Upper lobe of left lung (tissue), 6 donors: ENCODE results near the gene MID1. TPM values are rescaled to one million over a fixed set of nuclear protein-coding genes. Genes with fewer than 3 reads are reported as not detected.
"Not testable (repeated sequence)": the region's sequence is repeated elsewhere in the genome, so short reads cannot be mapped to it uniquely, and the experiment has no call there.

Experiments used
- ATAC-seq, 2 donors: fragments of 200-7000 bp; cut with Tn5 transposase; one replicate each; pipeline ENCODE4 v1.9.1; 2022; ENCODE audit warnings: mild to moderate bottlenecking in 2 of 2, moderate library complexity in 2 of 2; ENCODE audit not compliant: low FRiP score in 2 of 2
- DNase-seq, 2 donors: peaks; one replicate each; pipeline ENCODE4 v3.0.0-alpha.2; 2019 to 2020
- H3K27ac ChIP-seq, 4 donors: fragments of 200-600 bp; sonication (generic); one replicate each; pipeline ENCODE4 v1.5.1; 2016 to 2019
- H3K27me3 ChIP-seq, 4 donors: fragments of 200-600 bp; sonication (generic); one replicate each; pipeline ENCODE4 v1.5.1; 2017 to 2019
- H3K36me3 ChIP-seq, 4 donors: fragments of 200-600 bp; sonication (generic); one replicate each; pipeline ENCODE4 v1.5.1; 2016 to 2019
- H3K4me1 ChIP-seq, 4 donors: fragments of 200-600 bp; sonication (generic); one replicate each; pipeline ENCODE4 v1.5.1; 2018 to 2019
- H3K4me3 ChIP-seq, 4 donors: fragments of 200-600 bp; sonication (generic); one replicate each; pipeline ENCODE4 v1.5.1; 2017 to 2019; ENCODE audit warnings: mild to moderate bottlenecking in 2 of 4, moderate library complexity in 1 of 4
- H3K9me3 ChIP-seq, 4 donors: fragments of 200-600 bp; sonication (generic); one replicate each; pipeline ENCODE4 v1.5.1; 2018 to 2019
- CTCF ChIP-seq, 6 experiments: fragments of 450-650 bp in 4 of 6; fragments of 200-600 bp in 2 of 6; sonication (generic) in 2 of 6; IDR thresholded peaks; one replicate each; pipeline ENCODE4 v1.5.1; 2016 to 2019; ENCODE audit warnings: antibody characterized with exemption in 6 of 6
- EP300 ChIP-seq, 4 donors: sonication (generic); formaldehyde crosslinking; IDR thresholded peaks; one replicate each; pipeline ENCODE4 v1.5.1; 2017; ENCODE audit warnings: antibody characterized with exemption in 4 of 4, control low read depth in 2 of 4
- POLR2A ChIP-seq, 4 donors: fragments of 450-650 bp; IDR thresholded peaks; one replicate each; pipeline ENCODE4 v1.5.1; 2016 to 2017; ENCODE audit warnings: antibody characterized with exemption in 4 of 4, mild to moderate bottlenecking in 2 of 4
- POLR2AphosphoS5 ChIP-seq, 2 donors: sonication (generic); formaldehyde crosslinking; IDR thresholded peaks; one replicate each; pipeline ENCODE4 v1.5.1; 2017; ENCODE audit warnings: antibody characterized with exemption in 2 of 2
- WGBS, 2 donors: methylation state at CpG; one replicate each; pipeline ENCODE4 v1.1.5; 2017 to 2018; 5-methylcytosine and 5-hydroxymethylcytosine counted together
- total RNA-seq, 6 donors: library from RNA; depleted of rRNA in 4 of 6; stranded (reverse); fragments of >200 nt in 4 of 6; gene quantifications; one replicate each; pipeline versions ENCODE4 v1.1.0 to v1.2.1, GENCODE V29; 2016 to 2021
- donor health status: DM: no; HTN: no; CAD: no; lungs with moderate emphysema.
- donor health status: DM: no; HTN: yes; CAD: no; lungs with severe emphysema.

MID1 gene
- total RNA-seq, 6 donors from 2014 or later: 17.2 to 36.7 (median 25.6) TPM

- no peak for TF ChIP-seq EP300 (IDR thresholded peaks at IDR 0.05)
- TF ChIP-seq POLR2AphosphoS5 (IDR thresholded peaks at IDR 0.05): no peak
- TF ChIP-seq CTCF (IDR thresholded peaks at IDR 0.05): peak in 4 of 6 experiments; percentile 14 to 41 (median 20)
- TF ChIP-seq POLR2A (IDR thresholded peaks at IDR 0.05): no peak
- ATAC-seq: no peak
These were observed 22.5 kb downstream of the MID1 start for GRCh38 chrX:10597871-10598270.

GRCh38 chrX:10591363-10592335 is 28.7 kb downstream of the MID1 start:
- DNase-seq (no peak), ATAC-seq (no peak)
- Histone ChIP-seq H3K27me3 (no peaks in the 10 kb centered on the region), H3K4me3 (no peak overlapping the region), H3K9me3 (no peaks in the 10 kb centered on the region), H3K4me1 (no peaks in the 10 kb centered on the region), H3K36me3 (no peaks in the 10 kb centered on the region), H3K27ac (no peak overlapping the region)
- WGBS, 2 donors: 72 to 78% methylated on average over 7 to 11 of the region's 11 CpGs
- no peak for TF ChIP-seq POLR2AphosphoS5 (IDR thresholded peaks at IDR 0.05)

More at GRCh38 chrX:10597871-10598270, 22.5 kb downstream of the MID1 start:
- H3K27me3 ChIP-seq: no peaks in the 10 kb centered on the region
- 42 to 71% methylated on average over 1 of the region's 1 CpG for WGBS, 2 donors
- H3K4me1 ChIP-seq: no peaks in the 10 kb centered on the region
- no peaks in the 10 kb centered on the region for H3K9me3 ChIP-seq
- no peaks in the 10 kb centered on the region for H3K36me3 ChIP-seq
- H3K4me3 ChIP-seq: no peak overlapping the region
- DNase-seq: no peak
- no peak overlapping the region for H3K27ac ChIP-seq

GRCh38 chrX:10589787-10590186 is 30.6 kb downstream of the MID1 start:
- not testable (repeated sequence) for H3K27ac ChIP-seq, DNase-seq, H3K4me1 ChIP-seq, H3K4me3 ChIP-seq, H3K27me3 ChIP-seq, ATAC-seq, H3K9me3 ChIP-seq, H3K36me3 ChIP-seq
- WGBS, 2 donors: 74 to 80% methylated on average over 6 to 10 of the region's 10 CpGs

DNA sequence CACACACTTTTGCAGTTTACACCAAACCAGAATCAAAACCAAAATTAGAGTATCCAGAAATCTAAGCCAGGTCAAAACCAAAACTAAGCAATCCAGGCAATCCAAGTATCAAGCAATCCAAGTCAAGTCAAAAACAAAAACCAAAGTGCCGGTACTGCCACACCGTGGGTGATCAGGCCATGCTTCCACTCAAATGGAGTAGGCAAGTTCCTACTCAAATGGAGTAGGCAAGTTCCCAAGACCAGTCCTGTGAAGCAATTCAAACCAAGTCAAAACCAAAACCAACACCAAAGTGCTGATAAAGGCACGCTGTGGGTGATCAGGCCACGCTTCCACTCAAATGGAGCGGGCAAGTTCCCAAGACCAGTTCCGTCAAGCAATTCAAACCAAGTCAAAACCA is 31.3 kb downstream of the MID1 start:
- H3K4me3 ChIP-seq: no peak overlapping the region
- no peak overlapping the region for H3K27ac ChIP-seq
- no peaks in the 10 kb centered on the region for H3K36me3 ChIP-seq
- DNase-seq (no peak), ATAC-seq (no peak)
- no peaks in the 10 kb centered on the region for H3K4me1 ChIP-seq
- peaks cover 0 to 11% (median 0%) of the 10 kb centered on the region in 4 donors for H3K9me3 ChIP-seq
- no peak for TF ChIP-seq POLR2A (IDR thresholded peaks at IDR 0.05)
- TF ChIP-seq CTCF (IDR thresholded peaks at IDR 0.05): no peak
- TF ChIP-seq POLR2AphosphoS5 (IDR thresholded peaks at IDR 0.05): no peak
- TF ChIP-seq EP300 (IDR thresholded peaks at IDR 0.05): no peak
- 78 to 90% methylated on average over 4 to 6 of the region's 6 CpGs for WGBS, 2 donors
- no peaks in the 10 kb centered on the region for H3K27me3 ChIP-seq

DNA sequence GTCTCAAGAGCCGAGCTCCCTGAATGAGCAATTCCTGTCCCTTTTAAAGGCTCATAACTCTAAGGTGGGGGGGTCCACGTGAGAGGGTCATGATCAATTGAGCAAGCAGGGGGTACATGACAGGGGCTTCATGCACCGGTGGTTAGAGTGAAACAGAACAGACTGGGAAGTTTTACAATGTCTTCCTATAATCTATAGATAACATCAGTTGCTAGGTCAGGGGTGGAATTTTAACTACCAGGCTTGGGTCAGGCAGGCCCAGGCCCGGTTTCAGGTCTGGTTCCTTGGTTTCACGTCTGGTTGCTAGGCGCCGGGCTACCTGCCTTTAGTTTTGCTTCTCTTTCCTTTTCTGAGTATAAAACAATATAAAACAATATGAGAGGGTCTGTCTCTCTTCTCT is 35.5 kb downstream of the MID1 start:
- WGBS, 2 donors: 83 to 92% methylated on average over 7 of the region's 7 CpGs
- not testable (repeated sequence) for ATAC-seq, H3K4me3 ChIP-seq, DNase-seq, H3K27ac ChIP-seq, H3K27me3 ChIP-seq, H3K36me3 ChIP-seq, H3K4me1 ChIP-seq
- peaks cover 0 to 11% (median 0%) of the 10 kb centered on the region in 4 donors for H3K9me3 ChIP-seq

DNA sequence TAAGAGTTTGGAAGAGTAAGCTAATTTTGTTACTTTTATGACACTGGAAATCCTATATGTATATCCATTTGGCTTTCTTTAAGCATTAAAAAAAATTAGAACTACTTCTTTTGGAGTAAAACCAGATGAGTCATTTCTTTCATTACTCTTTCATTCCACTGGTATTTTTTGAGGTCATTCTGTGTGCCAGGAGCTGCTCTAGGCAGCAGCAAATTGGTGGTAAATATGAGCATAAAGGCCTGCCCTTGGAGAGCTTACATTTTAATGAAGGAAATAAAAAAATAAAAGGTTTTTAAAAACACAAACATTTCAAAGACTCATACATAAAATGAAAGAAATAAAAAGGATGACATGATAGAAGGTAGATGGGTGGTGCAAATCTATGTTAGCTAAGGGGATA is 37.4 kb downstream of the MID1 start:
- H3K4me1 ChIP-seq: peaks cover 0 to 4% (median 0%) of the 10 kb centered on the region in 4 donors
- H3K4me3 ChIP-seq: no peak overlapping the region
- H3K27ac ChIP-seq: no peak overlapping the region
- peaks cover 0 to 11% (median 0%) of the 10 kb centered on the region in 4 donors for H3K9me3 ChIP-seq
- ATAC-seq: no peak
- DNase-seq: no peak
- TF ChIP-seq CTCF (IDR thresholded peaks at IDR 0.05) (no peak), POLR2A (IDR thresholded peaks at IDR 0.05) (no peak), EP300 (IDR thresholded peaks at IDR 0.05) (no peak), POLR2AphosphoS5 (IDR thresholded peaks at IDR 0.05) (no peak)
- H3K27me3 ChIP-seq: no peaks in the 10 kb centered on the region
- no peaks in the 10 kb centered on the region for H3K36me3 ChIP-seq
